Subcutaneous adipose tissue (tissue), 4 donors: ENCODE data around the gene EHD2. TPM values are rescaled to one million over a fixed set of nuclear protein-coding genes. Genes with fewer than 3 reads are reported as not detected.

Experiments
- total RNA-seq, 4 donors: library from RNA; depleted of rRNA; stranded (reverse); fragments of >200 nt; gene quantifications; one replicate each; pipeline ENCODE4 v1.1.0, GENCODE V29; 2016
- TF ChIP-seq, protein P1 (sequence below): fragments of 450-650 bp; IDR thresholded peaks from one replicate; pipeline ENCODE4 v1.5.1; 2016; ENCODE audit warnings: low read depth, mild to moderate bottlenecking, control low read depth, antibody characterized with exemption, moderate library complexity

The EHD2 gene
- total RNA-seq, 4 donors from 2014 or later, result 77.5 to 340 (median 130) TPM

- TF ChIP-seq, protein P1, sequence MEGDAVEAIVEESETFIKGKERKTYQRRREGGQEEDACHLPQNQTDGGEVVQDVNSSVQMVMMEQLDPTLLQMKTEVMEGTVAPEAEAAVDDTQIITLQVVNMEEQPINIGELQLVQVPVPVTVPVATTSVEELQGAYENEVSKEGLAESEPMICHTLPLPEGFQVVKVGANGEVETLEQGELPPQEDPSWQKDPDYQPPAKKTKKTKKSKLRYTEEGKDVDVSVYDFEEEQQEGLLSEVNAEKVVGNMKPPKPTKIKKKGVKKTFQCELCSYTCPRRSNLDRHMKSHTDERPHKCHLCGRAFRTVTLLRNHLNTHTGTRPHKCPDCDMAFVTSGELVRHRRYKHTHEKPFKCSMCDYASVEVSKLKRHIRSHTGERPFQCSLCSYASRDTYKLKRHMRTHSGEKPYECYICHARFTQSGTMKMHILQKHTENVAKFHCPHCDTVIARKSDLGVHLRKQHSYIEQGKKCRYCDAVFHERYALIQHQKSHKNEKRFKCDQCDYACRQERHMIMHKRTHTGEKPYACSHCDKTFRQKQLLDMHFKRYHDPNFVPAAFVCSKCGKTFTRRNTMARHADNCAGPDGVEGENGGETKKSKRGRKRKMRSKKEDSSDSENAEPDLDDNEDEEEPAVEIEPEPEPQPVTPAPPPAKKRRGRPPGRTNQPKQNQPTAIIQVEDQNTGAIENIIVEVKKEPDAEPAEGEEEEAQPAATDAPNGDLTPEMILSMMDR, result no peak
Observed at GRCh38 chr19:47693903-47694302, 19.3 kb upstream of the EHD2 start.

DNA sequence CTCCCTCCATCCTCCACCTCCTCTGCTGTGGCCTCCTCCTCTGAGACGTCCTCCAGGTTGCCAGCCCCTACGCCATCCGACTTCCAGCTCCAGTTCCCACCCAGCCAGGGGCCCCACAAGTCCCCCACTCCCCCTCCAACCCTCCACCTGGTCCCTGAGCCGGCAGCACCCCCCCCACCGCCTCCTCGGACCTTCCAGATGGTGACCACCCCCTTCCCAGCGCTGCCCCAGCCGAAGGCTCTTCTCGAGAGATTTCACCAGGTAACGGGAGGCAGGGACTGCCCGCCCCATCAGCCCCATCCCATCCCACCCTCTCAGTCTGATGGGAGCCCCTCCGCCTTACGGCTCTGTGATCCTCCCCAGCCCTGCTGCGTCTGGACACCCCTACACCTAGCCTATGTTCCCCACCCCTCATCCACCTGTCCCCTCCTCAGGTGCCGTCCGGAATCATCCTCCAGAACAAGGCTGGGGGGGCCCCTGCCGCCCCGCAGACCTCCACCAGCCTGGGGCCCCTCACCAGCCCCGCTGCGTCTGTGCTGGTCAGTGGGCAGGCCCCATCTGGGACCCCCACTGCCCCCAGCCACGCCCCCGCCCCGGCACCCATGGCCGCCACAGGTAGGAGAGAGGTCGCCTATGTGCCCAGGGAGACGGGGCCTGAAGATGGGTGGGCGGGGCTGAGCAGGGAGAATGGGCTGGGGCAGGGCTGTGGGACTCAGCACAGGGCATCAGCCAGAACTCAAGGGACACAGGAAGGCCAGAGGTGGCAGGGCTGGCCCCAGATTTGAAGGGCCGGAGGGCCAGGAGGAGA lies 18.6 kb upstream of the EHD2 start:
- TF ChIP-seq, protein P1, result no peak

DNA sequence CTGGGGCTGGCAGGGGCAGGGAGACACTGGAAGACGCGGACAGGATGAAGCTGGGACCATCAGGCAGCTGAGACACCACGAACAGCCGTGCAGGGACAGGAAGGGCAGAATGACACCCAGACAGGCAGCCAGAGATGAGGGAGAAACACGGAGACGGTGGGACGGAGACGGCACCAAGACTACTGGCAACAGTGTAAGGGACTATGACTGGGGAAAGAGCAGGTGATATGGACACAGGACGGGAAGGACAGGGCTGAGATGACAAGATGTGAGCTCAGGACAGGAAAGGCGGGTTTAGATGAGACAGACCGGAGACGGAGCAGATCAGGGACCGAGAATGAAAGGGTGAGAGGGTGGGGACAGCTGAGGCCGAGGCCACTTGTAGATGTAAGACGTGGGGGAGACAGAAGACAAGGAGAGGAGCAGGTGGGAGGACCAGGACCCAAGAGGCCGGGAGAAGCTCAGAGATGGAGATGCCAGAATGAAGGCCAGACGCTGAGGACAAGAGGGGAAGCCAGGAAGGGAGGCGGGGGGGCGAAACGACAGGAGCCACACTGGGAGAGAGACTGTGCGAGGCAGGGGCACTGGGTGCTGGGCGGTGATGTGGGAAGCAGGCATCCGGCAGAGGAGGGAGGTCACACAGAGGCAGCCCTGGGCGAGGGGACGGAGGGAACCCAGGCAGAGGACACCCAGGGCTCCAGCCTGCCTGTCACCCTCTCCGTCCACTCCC lies 17.5 kb upstream of the EHD2 start:
- TF ChIP-seq, protein P1, result no peak

DNA sequence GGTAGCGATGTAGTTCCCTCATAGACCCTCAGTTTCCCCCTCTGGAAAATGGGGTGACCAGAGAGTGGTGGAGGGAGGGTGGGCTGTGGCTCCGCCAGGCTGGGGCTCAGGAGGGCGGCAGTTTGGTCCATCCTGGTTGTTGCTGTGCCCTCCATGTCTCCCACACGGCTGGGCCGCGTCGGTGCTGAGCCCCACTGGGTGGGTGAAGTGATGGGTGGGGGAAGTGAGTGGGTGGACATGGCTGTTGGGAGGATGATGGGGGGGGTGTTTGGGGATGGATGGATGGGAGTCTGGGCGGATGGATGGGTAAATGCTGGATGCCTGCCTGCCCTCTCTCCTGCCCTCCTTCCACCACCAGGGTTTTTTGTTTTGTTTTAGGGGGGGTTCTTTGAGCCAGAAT lies 16.6 kb upstream of the EHD2 start:
- TF ChIP-seq, protein P1, result no peak

DNA sequence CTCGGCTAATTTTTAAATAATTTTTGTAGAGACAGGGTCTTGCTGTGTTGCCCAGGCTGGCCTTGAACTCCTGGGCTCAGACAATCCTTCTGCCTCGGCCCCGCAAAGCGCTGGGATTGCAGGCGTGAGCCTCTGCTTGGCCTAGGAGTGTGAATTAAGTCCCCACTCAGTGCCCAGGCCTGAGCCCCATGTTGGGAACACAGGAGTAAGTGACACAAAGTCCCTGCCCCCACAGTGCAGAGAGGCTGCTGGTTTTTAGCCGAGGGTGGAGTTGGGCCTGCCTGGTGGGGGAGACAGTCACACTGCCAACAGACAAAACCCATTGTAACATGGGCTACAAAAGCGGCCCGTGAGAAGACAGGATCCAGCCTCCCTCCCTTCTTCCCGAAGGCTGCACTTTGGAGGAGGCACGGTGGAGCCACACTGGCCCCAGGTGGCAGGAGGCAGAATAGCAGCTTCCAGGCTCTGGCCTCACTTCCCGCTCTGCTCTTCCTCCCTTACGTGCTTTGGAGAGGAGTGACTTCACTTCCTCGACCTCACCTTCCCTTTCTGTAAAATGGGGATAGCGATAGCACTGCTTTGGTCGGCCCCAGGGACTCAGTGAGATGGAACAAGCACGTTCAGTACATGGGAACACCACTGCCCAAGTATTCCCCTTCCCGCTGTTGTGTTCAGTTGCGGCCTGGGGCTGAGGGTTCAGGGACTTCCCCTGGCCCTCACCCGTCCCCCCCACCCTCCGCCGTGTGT lies 15.2 kb upstream of the EHD2 start:
- TF ChIP-seq, protein P1, result no peak

DNA sequence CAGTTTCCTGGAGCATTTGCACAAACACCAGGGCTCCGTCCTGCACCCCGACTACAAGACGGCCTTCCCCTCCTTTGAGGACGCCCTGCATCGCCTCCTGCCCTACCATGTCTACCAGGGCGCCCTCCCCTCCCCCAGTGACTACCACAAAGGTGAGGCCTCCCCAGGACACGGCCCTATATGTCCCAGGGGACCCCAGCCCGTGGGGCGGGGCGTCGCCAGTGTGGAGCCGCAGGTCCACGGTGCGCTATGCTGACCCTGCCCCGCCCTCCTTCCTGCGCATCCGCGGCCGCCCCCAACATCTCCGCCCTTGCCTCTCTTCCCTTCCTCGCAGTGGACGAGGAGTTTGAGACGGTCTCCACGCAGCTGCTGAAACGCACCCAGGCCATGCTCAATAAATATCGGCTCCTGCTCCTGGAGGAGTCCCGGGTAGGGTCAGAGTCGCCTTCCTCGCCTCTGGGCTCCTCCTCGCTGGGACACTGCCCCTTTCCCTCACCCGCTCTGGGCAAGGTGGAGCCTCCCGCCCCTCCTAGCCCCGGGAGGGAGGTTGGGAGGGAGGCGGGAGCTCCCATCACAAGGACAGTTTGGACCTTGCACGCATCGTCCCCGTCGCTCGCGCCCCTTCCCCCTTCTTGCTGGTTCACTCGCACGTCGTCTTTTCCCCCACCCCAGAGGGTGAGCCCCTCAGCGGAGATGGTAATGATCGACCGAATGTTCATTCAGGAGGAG lies 14.4 kb upstream of the EHD2 start:
- TF ChIP-seq, protein P1, result no peak
